Mucosa of descending colon (tissue), 3 donors: ENCODE measurements around the gene INSYN1. TPM values are rescaled to one million over a fixed set of nuclear protein-coding genes. Genes with fewer than 3 reads are reported as not detected.
"Not testable (repeated sequence)": the region's sequence is repeated elsewhere in the genome, so short reads cannot be mapped to it uniquely, and the experiment has no call there.

Experiments
- ATAC-seq: fragments of 200-7000 bp; cut with Tn5 transposase; one replicate; pipeline ENCODE4 v1.9.1; 2020; ENCODE audit warnings: mild to moderate bottlenecking, moderate library complexity
- DNase-seq, 3 donors: peaks; one replicate each; pipeline ENCODE4 v3.0.0-alpha.2; 2020
- H3K36me3 ChIP-seq: fragments of 200-600 bp; one replicate; pipeline ENCODE4 v1.8.0; 2021; ENCODE audit warnings: low read depth, mild to moderate bottlenecking
- H3K4me1 ChIP-seq: fragments of 200-600 bp; one replicate; pipeline ENCODE4 v1.8.0; 2021; ENCODE audit warnings: low read depth, mild to moderate bottlenecking
- H3K4me3 ChIP-seq: fragments of 200-600 bp; one replicate; pipeline ENCODE4 v1.8.0; 2021; ENCODE audit warnings: mild to moderate bottlenecking
- H3K9me3 ChIP-seq: fragments of 200-600 bp; one replicate; pipeline ENCODE4 v1.8.0; 2021; ENCODE audit warnings: mild to moderate bottlenecking
- CTCF ChIP-seq: fragments of 200-600 bp; IDR thresholded peaks from one replicate; pipeline ENCODE4 v1.8.0; 2022; ENCODE audit warnings: antibody characterized with exemption, mild to moderate bottlenecking
- intact Hi-C, 2 donors: fragments of 100-400 bp; cut with DNase I in 1 of 2; cut with micrococcal nuclease in 1 of 2; formaldehyde crosslinking; loops; one replicate each; pipeline versions ENCODE4 v1.11.0 to v1.11.1; 2022; cut with DNase I, micrococcal nuclease
- total RNA-seq, 3 donors: library from RNA; stranded (reverse); fragmentation: NEBNext Ultra II Directional in 2 of 3; extraction: Animal tissue kit (Norgen Biotek cat#: 25700) in 2 of 3; gene quantifications; one replicate each; pipeline versions ENCODE4 v1.2.1 to v1.2.4, GENCODE V29; 2021 to 2023
- donor health status: DM: no; HTN: no; CAD: no; lungs with moderate emphysema.
- donor health status: DM: no; HTN: no; CAD: no.
- donor health status: DM: no; HTN: yes; CAD: no.

INSYN1 gene
- total RNA-seq, 3 donors from 2014 or later: 0.98 to 9.0 (median 1.8) TPM

DNA sequence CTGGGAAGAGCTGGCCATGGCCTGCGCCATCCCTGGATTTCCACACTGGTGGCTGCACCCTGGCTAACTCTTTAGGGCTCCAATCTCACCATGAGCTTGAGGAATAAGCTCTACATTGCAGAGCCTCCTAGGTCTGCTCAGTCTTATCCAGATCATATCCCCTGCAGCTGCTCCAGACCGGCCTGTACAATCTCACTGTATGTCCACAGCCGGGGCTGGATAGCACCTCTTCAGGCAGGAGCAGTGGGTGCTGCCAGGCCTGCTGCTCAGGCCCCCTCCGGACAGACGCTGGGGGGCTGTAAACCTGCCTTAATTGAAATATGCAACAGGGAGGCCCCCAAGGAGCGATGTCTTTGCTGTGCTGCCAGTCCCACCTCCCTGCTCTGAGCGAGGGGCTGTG, 15.6 kb downstream of the INSYN1 start:
- no peaks in the 10 kb centered on the region for H3K36me3 ChIP-seq
- no peak for DNase-seq
- no peak overlapping the region for H3K4me3 ChIP-seq
- no peak for TF ChIP-seq CTCF
- H3K9me3 ChIP-seq: no peaks in the 10 kb centered on the region
- H3K4me1 ChIP-seq: no peaks in the 10 kb centered on the region
- intact Hi-C loops: no loop called here
- no peak for ATAC-seq

GRCh38 chr15:73732930-73733329, 20.2 kb downstream of the INSYN1 start:
- intact Hi-C loops: no loop called here
- ATAC-seq: no peak
- TF ChIP-seq CTCF: no peak
- no peak overlapping the region for H3K4me3 ChIP-seq
- H3K9me3 ChIP-seq: no peaks in the 10 kb centered on the region
- DNase-seq: no peak
- no peaks in the 10 kb centered on the region for H3K4me1 ChIP-seq
- no peaks in the 10 kb centered on the region for H3K36me3 ChIP-seq

GRCh38 chr15:73732051-73732450, 21.1 kb downstream of the INSYN1 start:
- H3K9me3 ChIP-seq, H3K4me3 ChIP-seq, H3K36me3 ChIP-seq, ATAC-seq, intact Hi-C loops, DNase-seq, H3K4me1 ChIP-seq: not testable (repeated sequence)

GRCh38 chr15:73727330-73727976, 25.7 kb downstream of the INSYN1 start:
- no peak for TF ChIP-seq CTCF

GRCh38 chr15:73724212-73724611, 28.9 kb downstream of the INSYN1 start:
- Histone ChIP-seq H3K4me3 (no peak overlapping the region), H3K36me3 (no peaks in the 10 kb centered on the region), H3K4me1 (no peaks in the 10 kb centered on the region), H3K9me3 (no peaks in the 10 kb centered on the region)
- ATAC-seq: no peak
- intact Hi-C loops: no loop called here
- no peak for DNase-seq
- no peak for TF ChIP-seq CTCF

More at GRCh38 chr15:73727330-73727976, 25.7 kb downstream of the INSYN1 start:
- ATAC-seq: no peak
- no peaks in the 10 kb centered on the region for H3K4me1 ChIP-seq
- H3K36me3 ChIP-seq: no peaks in the 10 kb centered on the region
- H3K4me3 ChIP-seq: no peak overlapping the region
- intact Hi-C loops: no loop called here
- no peaks in the 10 kb centered on the region for H3K9me3 ChIP-seq
- DNase-seq: no peak

GRCh38 chr15:73723191-73723590, 30.0 kb downstream of the INSYN1 start:
- H3K9me3 ChIP-seq: no peaks in the 10 kb centered on the region
- intact Hi-C loops: no loop called here
- no peak for TF ChIP-seq CTCF
- ATAC-seq: no peak
- no peak overlapping the region for H3K4me3 ChIP-seq
- H3K4me1 ChIP-seq: no peaks in the 10 kb centered on the region
- H3K36me3 ChIP-seq: no peaks in the 10 kb centered on the region
- no peak for DNase-seq
